ENCODE measurements around the gene EFCAB12.
"Not testable (repeated sequence)": the region's sequence is repeated elsewhere in the genome, so short reads cannot be mapped to it uniquely, and the experiment has no call there.

The EFCAB12 gene

GRCh38 chr3:129387487-129387886 is 40.9 kb downstream of the EFCAB12 start:
- DNase-seq (ENCODE audit: low read depth), result no peak
- TF ChIP-seq CTCF (IDR thresholded peaks at IDR 0.05; ENCODE audit: control insufficient read depth, extremely low read depth, insufficient read depth), result no peak
- H3K4me3 ChIP-seq (ENCODE audit: low read depth, low read length), result no peak overlapping the region

GRCh38 chr3:129386984-129387383 is 41.5 kb downstream of the EFCAB12 start:
- DNase-seq (ENCODE audit: low read depth), result no peak
- H3K4me3 ChIP-seq (ENCODE audit: low read depth, low read length), result no peak overlapping the region
- TF ChIP-seq CTCF (IDR thresholded peaks at IDR 0.05; ENCODE audit: control insufficient read depth, extremely low read depth, insufficient read depth), result no peak

- DNase-seq (ENCODE audit: low read depth); H3K4me3 ChIP-seq (ENCODE audit: low read depth, low read length): not testable (repeated sequence)
These were observed 42.9 kb downstream of the EFCAB12 start for GRCh38 chr3:129385507-129385906.

- no peak overlapping the region for H3K4me3 ChIP-seq (ENCODE audit: low read depth, low read length)
- TF ChIP-seq CTCF (IDR thresholded peaks at IDR 0.05; ENCODE audit: control insufficient read depth, extremely low read depth, insufficient read depth), result no peak
- DNase-seq (ENCODE audit: low read depth), result no peak
These were observed 43.7 kb downstream of the EFCAB12 start for GRCh38 chr3:129384594-129385323.

GRCh38 chr3:129384103-129384502 is 44.3 kb downstream of the EFCAB12 start:
- H3K4me3 ChIP-seq (ENCODE audit: low read depth, low read length); DNase-seq (ENCODE audit: low read depth): not testable (repeated sequence)

- no peak overlapping the region for H3K4me3 ChIP-seq (ENCODE audit: low read depth, low read length)
- peak; percentile 81 for TF ChIP-seq CTCF (IDR thresholded peaks at IDR 0.05; ENCODE audit: control insufficient read depth, extremely low read depth, insufficient read depth)
- peak; percentile 13 for DNase-seq (ENCODE audit: low read depth)
These were observed 45.1 kb downstream of the EFCAB12 start for GRCh38 chr3:129383292-129383860.

GRCh38 chr3:129382366-129382765 is 46.1 kb downstream of the EFCAB12 start:
- TF ChIP-seq CTCF (IDR thresholded peaks at IDR 0.05; ENCODE audit: control insufficient read depth, extremely low read depth, insufficient read depth), result no peak
- no peak for DNase-seq (ENCODE audit: low read depth)
- H3K4me3 ChIP-seq (ENCODE audit: low read depth, low read length), result no peak overlapping the region
